HepG2 (cell line): Measurements from ENCODE around the gene MST1. TPM values are rescaled to one million over a fixed set of nuclear protein-coding genes. Genes with fewer than 3 reads are reported as not detected.

Source experiments
- ATAC-seq: fragments of 200-7000 bp; cut with Tn5 transposase; 3 replicates; pipeline ENCODE4 v1.9.1; 2020; ENCODE audit warnings: mild to moderate bottlenecking, moderate library complexity
- BruUV-seq: library from RNA; stranded (reverse); fragments of 400-500 nt; replicated peaks from 2 replicates; lab custom pipeline; 2021; lab: Mats Ljungman, UMichigan
- CTCF ChIA-PET: fragments of 300-600 bp; formaldehyde crosslinking; extraction: SDS; loops from one replicate; lab custom pipeline; 2021; ENCODE audit warnings: low total read pairs, inconsistent platforms, low intra/inter-chr PET ratio; lab: Yijun Ruan, JAX
- POLR2A ChIA-PET: fragments of 350-600 bp; sonication (Branson Sonifier 250); formaldehyde crosslinking; loops from one replicate; lab custom pipeline; 2020; ENCODE audit warnings: antibody characterized with exemption, inconsistent platforms; lab: Yijun Ruan, JAX
- DNase-seq: peaks from one replicate; pipeline ENCODE4 v3.0.0-alpha.2; 2015; ENCODE audit warnings: low spot score
- FAIRE-seq: peaks from 3 replicates; lab custom pipeline; 2011; peaks lifted over from hg19 to GRCh38; lab: Jason Lieb, UNC
- H2AFZ ChIP-seq: one replicate; pipeline ENCODE4 v1.6.1; 2011; ENCODE audit warnings: low read length, inconsistent platforms
- H3K27ac ChIP-seq: fragments of 300-600 bp; 3 replicates; pipeline ENCODE4 v1.8.0; 2011; ENCODE audit warnings: mixed run types, mild to moderate bottlenecking, mixed read lengths, low read length, inconsistent platforms; ENCODE audit not compliant: insufficient read depth; ENCODE audit errors: extremely low read length
- H3K27me3 ChIP-seq, 2 experiments: fragments of 200-600 bp in 1 of 2; 2 replicates in 1 of 2; 3 replicates in 1 of 2; pipeline versions ENCODE4 v1.6.0 to v1.8.0; 2011; ENCODE audit warnings: low read length in 2 of 2, mild to moderate bottlenecking in 2 of 2, moderate library complexity in 2 of 2, inconsistent platforms in 1 of 2; ENCODE audit not compliant: insufficient read depth in 2 of 2, control insufficient read depth in 1 of 2
- H3K36me3 ChIP-seq, 2 experiments: fragments of 200-600 bp in 1 of 2; replicated peaks in 1 of 2; 2 replicates in 1 of 2; 3 replicates in 1 of 2; pipeline versions ENCODE4 v1.5.1 to v1.8.0; 2011; ENCODE audit warnings: low read length in 2 of 2, inconsistent platforms in 1 of 2; ENCODE audit not compliant: insufficient read depth in 2 of 2, control insufficient read depth in 1 of 2
- H3K4me1 ChIP-seq: 2 replicates; pipeline ENCODE4 v1.5.1; 2012; ENCODE audit warnings: low read length, inconsistent platforms; ENCODE audit not compliant: insufficient read depth
- H3K4me2 ChIP-seq: 2 replicates; pipeline ENCODE4 v1.6.0; 2011; ENCODE audit warnings: low read depth, low read length, inconsistent platforms
- H3K4me3 ChIP-seq, 3 experiments: fragments of 200-600 bp in 1 of 3; sonication (generic), shearing (Covaris generic) in 1 of 3; replicated peaks in 1 of 3; 2 replicates each; pipeline ENCODE4 v1.5.1; 2011 to 2016; ENCODE audit warnings: low read length in 3 of 3, inconsistent platforms in 2 of 3, low read depth in 2 of 3, mild to moderate bottlenecking in 2 of 3, control low read depth in 1 of 3, mixed read lengths in 1 of 3; ENCODE audit not compliant: insufficient read depth in 1 of 3
- H3K79me2 ChIP-seq: one replicate; pipeline ENCODE4 v1.6.1; 2011; ENCODE audit warnings: low read length, inconsistent platforms; ENCODE audit not compliant: insufficient read depth
- H3K9ac ChIP-seq: 2 replicates; pipeline ENCODE4 v1.6.0; 2011; ENCODE audit warnings: mild to moderate bottlenecking, low read depth, low read length, inconsistent platforms; ENCODE audit not compliant: insufficient read depth
- H3K9me3 ChIP-seq: 2 replicates; pipeline ENCODE4 v1.5.1; 2012; ENCODE audit warnings: mild to moderate bottlenecking, low read length
- H4K20me1 ChIP-seq: 2 replicates; pipeline ENCODE4 v1.6.0; 2011; ENCODE audit warnings: inconsistent platforms, mild to moderate bottlenecking, low read length, moderate library complexity; ENCODE audit not compliant: insufficient read depth
- HES4 ChIP-seq: sonication (generic); formaldehyde crosslinking; IDR thresholded peaks from 2 replicates; pipeline ENCODE4 v1.9.0; 2021; ENCODE audit warnings: mild to moderate bottlenecking, missing genetic modification reagents, borderline replicate concordance
- HNRNPK ChIP-seq: fragments of 200-400 bp; formaldehyde crosslinking; IDR thresholded peaks from 2 replicates; pipeline ENCODE4 v1.6.1; 2018; ENCODE audit warnings: low read length, low read depth, moderate library complexity, mild to moderate bottlenecking; ENCODE audit not compliant: poor library complexity, severe bottlenecking
- IKZF5 ChIP-seq: IDR thresholded peaks from 2 replicates; pipeline ENCODE4 v1.6.1; 2018; ENCODE audit warnings: missing genetic modification reagents, mild to moderate bottlenecking, missing compliant biosample characterization
- NFRKB ChIP-seq: fragments of 450-650 bp; IDR thresholded peaks from 2 replicates; pipeline ENCODE4 v1.6.1; 2017
- NPAS2 ChIP-seq: sonication (generic); formaldehyde crosslinking; IDR thresholded peaks from 2 replicates; pipeline ENCODE4 v1.8.0; 2022; ENCODE audit warnings: mild to moderate bottlenecking, missing genetic modification reagents, borderline replicate concordance
- POLR2A ChIP-seq, 2 experiments: IDR thresholded peaks; 2 replicates each; pipeline ENCODE4 v1.6.1; 2011; ENCODE audit warnings: low read depth in 2 of 2, low read length in 2 of 2, mild to moderate bottlenecking in 1 of 2, moderate library complexity in 1 of 2; ENCODE audit not compliant: insufficient read depth in 1 of 2
- RBM22 ChIP-seq: fragments of 200-400 bp; formaldehyde crosslinking; optimal IDR thresholded peaks from 2 replicates; pipeline ENCODE3; 2017; ENCODE audit warnings: mild to moderate bottlenecking, low read length, moderate library complexity
- YEATS4 ChIP-seq: sonication (generic); formaldehyde crosslinking; IDR thresholded peaks from 2 replicates; pipeline ENCODE4 v1.4.0; 2020; ENCODE audit warnings: missing genetic modification reagents, borderline replicate concordance
- ZNF737 ChIP-seq: sonication (generic); formaldehyde crosslinking; IDR thresholded peaks from 2 replicates; pipeline ENCODE4 v1.5.0; 2020; ENCODE audit warnings: missing genetic modification reagents, mild to moderate bottlenecking, borderline replicate concordance
- WGBS: methylation state at CpG from one replicate; pipeline ENCODE4 v1.1.6; 2017; ENCODE audit warnings: low lambda C conversion rate; 5-methylcytosine and 5-hydroxymethylcytosine counted together
- in situ Hi-C: cut with HindIII; loops from 2 replicates; pipeline ENCODE4 v1.10.0; 2017; ENCODE audit warnings: low pct_unique_long_range_greater_than_20kb; ENCODE audit not compliant: extremely low pct_ligation_motif_present
- intact Hi-C: fragments of 100-400 bp; cut with micrococcal nuclease; formaldehyde crosslinking; loops from one replicate; pipeline ENCODE4 v1.10.0; 2022; ENCODE audit not compliant: unreplicated experiment
- polyA plus RNA-seq, 8 experiments: library from polyadenylated mRNA; depleted of rRNA in 3 of 8; stranded (reverse) in 7 of 8; unstranded in 1 of 8; fragments of >200 nt; fragmentation: Illumina TruSeq in 4 of 8; extraction: Trizol in 4 of 8; gene quantifications; 2 replicates each; pipeline versions ENCODE4 v1.2.1 to v1.2.3, GENCODE V29; 2011 to 2016; ENCODE audit warnings: low read depth in 4 of 8, missing spikeins in 1 of 8, mixed read lengths in 1 of 8; ENCODE audit not compliant: insufficient read depth in 1 of 8
- total RNA-seq, 5 experiments: library from RNA; depleted of rRNA; stranded (reverse); fragments of >200 nt; fragmentation: Illumina TruSeq; extraction: Trizol; gene quantifications; 2 replicates each; pipeline ENCODE4 v1.2.3, GENCODE V29; 2016; ENCODE audit warnings: low read depth in 1 of 5

Gene MST1
- total and polyA plus RNA-seq, 2 of the 13 experiments (the other 11 are each of a cell fraction or from before 2014, with no cell fraction given), result 189 to 452 TPM

DNA sequence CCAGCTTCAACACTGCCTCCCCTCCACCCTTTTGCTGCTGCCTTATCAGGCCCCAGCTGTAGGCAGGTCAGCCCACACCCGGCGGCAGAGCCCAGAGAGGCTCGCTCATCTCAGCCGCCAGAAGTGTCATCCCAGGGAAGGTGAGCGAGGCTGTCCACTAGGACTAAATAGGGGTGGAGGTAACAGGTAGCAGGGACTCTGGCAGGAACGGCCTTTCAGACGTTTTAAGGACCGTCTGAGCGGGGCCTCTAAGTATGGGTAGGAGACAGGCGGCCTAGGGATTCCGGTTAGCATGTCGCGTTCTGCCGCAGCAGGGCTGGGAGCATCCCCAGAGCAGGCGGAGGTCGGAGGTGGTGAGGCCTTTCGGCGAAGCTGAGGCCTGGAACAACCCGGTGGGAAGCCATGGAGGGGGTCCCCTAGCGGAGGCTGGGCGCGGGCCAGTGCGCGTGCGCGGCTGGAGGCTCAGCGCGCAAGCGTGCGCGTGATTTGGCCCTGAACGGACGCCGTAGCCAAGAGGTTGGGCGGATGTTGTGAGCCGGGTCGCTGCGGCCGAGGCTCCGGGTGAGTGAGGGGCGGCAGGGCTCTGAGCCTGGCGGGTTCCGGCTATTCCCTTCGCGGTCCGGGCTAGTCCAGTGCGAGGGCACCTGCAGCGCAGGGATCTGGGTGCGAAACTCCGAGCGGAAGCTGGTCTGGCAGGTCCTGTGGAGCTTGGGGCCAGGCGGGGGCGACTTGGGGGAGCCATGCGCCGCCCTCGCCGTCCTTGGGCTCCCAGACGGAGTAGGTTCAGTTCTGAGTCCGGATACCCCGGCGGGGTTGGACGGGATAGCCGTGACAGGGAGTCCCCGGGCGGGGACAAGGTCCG, at the start of gene MST1, which contains the start of gene RNF123 (continued):
- no peak for TF ChIP-seq ZNF737 (CRISPR knock-in tag)
- TF ChIP-seq HNRNPK, result no peak
- peak; percentile 64; the same call in 1 of the 2 replicates for TF ChIP-seq HES4 (CRISPR knock-in tag)
- no peak for TF ChIP-seq NPAS2 (CRISPR knock-in tag)
- no peak for TF ChIP-seq NFRKB
- peak; percentile 59 to 72; a peak in 3 of 4 replicates for TF ChIP-seq POLR2A (IDR thresholded peaks at IDR 0.05; ENCODE audit: insufficient read depth in 1 of 2, low read depth in 2 of 2, low read length in 2 of 2)
- no peak; the same call in 1 of the 2 replicates for TF ChIP-seq YEATS4

DNA sequence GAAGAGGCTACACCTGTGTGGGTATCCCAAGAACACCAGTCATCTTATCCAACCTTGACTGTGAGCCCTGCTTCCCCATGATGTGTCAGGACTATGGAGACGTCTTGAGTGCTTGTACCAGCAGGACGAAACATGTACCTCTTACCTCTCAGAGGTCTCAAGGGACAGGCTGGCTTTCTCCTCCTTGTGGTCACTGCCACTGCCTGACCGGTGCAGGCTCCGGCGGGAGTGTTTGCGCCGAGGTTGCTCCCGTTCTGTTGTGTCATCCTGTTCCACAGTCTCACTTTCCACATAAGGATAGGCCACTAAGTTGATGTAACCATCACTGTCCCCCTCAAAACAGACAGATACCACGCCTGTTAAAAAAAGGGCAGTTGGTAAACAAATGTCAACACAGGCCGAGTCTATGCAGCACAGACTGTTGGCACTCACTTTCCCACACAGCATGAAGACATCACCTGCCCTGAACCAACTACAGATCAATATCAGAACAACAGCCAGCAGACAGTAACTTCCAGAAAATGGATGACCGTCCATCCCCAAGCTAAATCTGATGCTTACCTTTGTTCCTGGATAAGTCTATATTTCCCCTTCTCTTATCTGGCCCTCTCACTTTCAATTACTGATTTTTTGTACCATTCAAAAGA, 48.9 kb upstream of the MST1 start:
- no peak for FAIRE-seq
- Histone ChIP-seq H3K4me3 (no peak overlapping the region), H3K79me2 (no peaks in the 10 kb centered on the region), H3K4me1 (peaks cover 12% of the 10 kb centered on the region), H3K9me3 (no peaks in the 10 kb centered on the region), H4K20me1 (no peaks in the 10 kb centered on the region), H3K27me3 (no peaks in the 10 kb centered on the region), H2AFZ (no peak overlapping the region), H3K4me2 (no peak overlapping the region), H3K27ac (no peak overlapping the region), H3K36me3 (peaks cover 18 to 55% of the 10 kb centered on the region in 2 experiments), H3K9ac (no peak overlapping the region)
- WGBS, result 99% methylated on average over 10 of the region's 11 CpGs
- BruUV-seq, result no TSS peak
- intact Hi-C loops, result no loop called here
- CTCF ChIA-PET, result no interaction called here
- POLR2A ChIA-PET, result no interaction called here
- ATAC-seq, result no peak
- no peak for DNase-seq
- in situ Hi-C loops, result no loop called here
- TF ChIP-seq RBM22, result peak; percentile 25
- TF ChIP-seq IKZF5 (CRISPR knock-in tag), result no peak
